HG02759 (cell line): ENCODE results near the gene MAGEE2.
"Not testable (repeated sequence)": the region's sequence is repeated elsewhere in the genome, so short reads cannot be mapped to it uniquely, and the experiment has no call there.

Experiments used
- ATAC-seq: cut with Tn5 transposase; IDR thresholded peaks from one replicate; pipeline ENCODE4 v1.9.1; 2021; ENCODE audit warnings: mild to moderate bottlenecking, moderate library complexity; ENCODE audit not compliant: unreplicated experiment

Gene MAGEE2, protein sequence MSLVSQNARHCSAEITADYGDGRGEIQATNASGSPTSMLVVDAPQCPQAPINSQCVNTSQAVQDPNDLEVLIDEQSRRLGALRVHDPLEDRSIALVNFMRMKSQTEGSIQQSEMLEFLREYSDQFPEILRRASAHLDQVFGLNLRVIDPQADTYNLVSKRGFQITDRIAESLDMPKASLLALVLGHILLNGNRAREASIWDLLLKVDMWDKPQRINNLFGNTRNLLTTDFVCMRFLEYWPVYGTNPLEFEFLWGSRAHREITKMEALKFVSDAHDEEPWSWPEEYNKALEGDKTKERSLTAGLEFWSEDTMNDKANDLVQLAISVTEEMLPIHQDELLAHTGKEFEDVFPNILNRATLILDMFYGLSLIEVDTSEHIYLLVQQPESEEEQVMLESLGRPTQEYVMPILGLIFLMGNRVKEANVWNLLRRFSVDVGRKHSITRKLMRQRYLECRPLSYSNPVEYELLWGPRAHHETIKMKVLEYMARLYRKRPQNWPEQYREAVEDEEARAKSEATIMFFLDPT

DNA sequence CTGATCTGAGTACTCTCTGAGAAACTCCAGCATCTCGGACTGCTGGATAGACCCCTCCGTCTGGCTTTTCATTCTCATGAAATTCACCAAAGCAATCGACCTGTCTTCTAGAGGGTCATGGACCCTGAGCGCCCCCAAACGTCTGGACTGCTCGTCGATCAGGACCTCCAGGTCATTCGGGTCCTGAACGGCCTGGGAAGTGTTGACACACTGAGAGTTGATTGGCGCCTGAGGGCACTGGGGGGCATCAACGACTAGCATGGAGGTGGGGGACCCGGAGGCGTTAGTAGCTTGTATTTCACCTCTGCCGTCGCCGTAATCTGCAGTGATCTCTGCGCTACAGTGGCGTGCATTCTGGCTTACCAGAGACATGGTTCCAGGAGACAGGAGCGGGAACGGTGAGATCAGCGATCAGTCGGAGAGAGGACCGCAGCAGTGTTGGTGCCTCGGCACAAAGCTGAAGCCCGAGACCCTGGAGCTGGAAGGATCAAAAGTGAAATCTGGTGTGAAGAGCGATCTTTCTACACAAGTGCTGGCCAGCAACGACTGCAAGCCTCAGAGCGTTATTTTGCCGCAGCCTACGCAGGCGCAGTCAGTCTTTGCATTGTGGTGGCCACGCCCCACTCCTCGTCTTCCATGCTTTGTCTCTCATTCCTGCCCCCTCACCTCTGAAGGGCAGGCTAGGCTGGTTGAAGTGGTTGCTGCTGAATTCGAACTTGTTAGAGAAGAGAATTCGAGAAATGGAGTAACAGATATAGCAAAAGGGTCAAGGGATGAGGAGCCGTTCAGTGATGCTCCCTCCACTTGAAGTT is at the start of gene MAGEE2:
TSS of gene MAGEE2 (minus strand) at position 575 of the 812 bp plus-strand sequence. CDS start at position 372, 203 bp downstream.
- no peak for ATAC-seq

DNA sequence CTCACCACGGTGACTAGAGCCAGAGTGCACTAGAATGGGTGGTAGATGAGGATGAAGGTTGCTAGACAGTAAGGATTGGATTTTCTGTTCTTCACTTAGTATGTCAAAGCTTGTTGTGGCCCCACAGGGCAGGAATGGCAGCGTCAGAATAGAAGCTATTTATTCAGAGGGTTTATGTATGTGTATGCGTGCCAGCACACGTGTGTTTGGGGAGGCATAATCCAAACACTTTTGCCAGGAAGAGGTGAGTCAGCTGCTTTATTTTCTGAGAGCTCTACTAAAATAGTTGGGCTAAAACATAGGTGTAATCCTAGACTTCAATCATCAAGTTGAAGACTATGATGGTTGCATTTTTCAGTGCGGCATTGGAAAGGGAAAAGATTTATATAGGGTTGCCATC is 1.2 kb upstream of the MAGEE2 start:
- no peak for ATAC-seq

DNA sequence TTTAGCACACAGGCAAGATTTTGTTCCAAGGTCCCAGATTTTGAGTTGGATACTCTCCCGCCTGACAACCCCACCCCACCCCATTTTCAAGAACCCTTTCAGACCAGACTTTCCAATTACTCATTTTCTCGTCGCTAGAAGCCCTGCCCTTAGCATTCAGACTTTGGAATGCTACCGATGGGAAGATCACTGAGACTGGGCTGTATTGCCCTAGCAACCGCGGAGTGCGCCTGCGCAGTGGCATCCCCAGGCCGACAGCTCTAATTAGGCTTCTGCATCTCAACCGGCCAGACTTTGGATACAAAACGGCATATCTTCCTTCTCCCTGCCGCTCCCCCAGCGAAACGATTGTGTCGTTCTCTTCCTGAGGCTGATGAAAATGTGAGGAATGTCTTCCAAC is 3.4 kb downstream of the MAGEE2 start:
- ATAC-seq: no peak

DNA sequence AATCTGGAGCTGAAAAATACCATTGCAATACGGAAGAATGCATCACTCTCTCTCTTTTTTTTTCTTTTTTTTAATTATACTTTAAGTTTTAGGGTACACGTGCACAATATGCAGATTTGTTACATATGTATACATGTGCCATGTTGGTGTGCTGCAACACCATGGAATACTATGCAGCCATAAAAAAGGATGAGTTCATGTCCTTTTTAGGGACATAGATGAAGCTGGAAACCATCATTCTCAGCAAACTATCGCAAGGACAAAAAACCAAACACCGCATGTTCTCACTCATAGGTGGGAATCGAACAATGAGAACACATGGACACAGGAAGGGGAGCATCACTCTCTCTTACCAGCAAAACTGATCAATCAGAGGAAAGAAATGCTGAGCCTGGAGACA is 17.0 kb downstream of the MAGEE2 start:
- not testable (repeated sequence) for ATAC-seq

DNA sequence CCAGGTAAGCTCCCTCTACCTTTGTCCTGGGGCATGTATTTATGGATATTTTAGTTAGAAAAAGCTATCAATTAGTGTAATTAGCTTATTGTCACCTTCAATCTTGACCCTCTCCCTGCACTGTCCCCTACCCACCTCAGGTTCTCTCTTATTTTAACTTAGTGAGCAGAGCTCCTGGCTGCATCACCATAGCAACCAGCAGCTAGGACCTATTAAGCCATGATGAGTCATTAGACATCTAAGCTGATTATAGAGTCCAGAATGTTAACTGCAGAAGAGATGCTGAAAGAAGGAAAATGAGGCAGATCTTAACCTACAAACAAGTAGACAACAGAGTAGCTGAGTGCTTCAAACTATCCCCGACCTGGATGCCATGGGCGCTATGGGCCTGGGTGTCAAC is 36.6 kb downstream of the MAGEE2 start:
- no peak for ATAC-seq

DNA sequence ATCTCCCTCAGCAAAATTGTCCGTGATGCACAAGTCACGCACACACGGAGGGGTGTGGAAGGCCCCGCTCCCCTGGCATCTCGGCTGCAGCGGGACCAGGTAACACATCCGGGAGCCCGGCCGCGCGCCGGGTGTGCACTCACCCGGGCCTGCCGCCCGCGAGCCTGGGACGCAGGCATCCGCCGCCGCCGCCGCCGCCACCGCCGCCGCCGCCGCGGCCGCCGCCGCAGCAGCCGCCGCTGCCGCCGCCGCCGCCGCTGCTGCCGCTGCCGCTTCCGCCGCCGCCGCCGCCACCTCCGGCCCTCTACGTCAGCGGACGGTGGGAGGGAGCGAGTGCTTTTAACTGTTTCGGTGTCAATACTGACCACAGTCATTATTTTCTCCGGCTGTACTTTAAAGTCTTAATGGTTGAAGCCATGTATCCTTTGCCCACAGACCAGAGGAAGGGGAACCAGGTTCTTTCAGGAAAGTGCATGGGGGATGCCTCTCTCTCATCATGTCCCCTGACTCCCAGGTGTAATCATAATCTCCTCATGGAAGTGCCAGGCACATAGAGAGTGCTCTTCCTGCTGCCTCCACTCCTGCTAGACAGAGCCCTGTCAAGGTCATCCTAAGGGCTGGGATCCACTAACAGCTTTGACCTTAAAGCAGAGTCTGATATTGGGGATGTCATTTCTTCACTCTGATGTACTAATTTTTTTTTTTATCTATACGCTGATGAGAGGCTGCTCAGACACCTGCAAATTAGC is 38.0 kb downstream of the MAGEE2 start:
- ATAC-seq: peak; percentile 91
